Endothelial cell of umbilical vein (primary cell): ENCODE data around the gene DGCR2. TPM values are rescaled to one million over a fixed set of nuclear protein-coding genes. Genes with fewer than 3 reads are reported as not detected.

Experiments used
- BruUV-seq: library from RNA; stranded (reverse); fragments of 400-500 nt; replicated peaks from 2 replicates; lab custom pipeline; 2021; lab: Mats Ljungman, UMichigan
- CTCF ChIA-PET: fragments of 300-600, 350-600 bp; sonication (Branson Sonifier 250); formaldehyde crosslinking; loops from one replicate; lab custom pipeline; 2021; ENCODE audit warnings: antibody characterized with exemption, inconsistent platforms; lab: Charles Lee
- POLR2A ChIA-PET: fragments of 300-600, 350-600 bp; sonication (Branson Sonifier 250); formaldehyde crosslinking; loops from one replicate; lab custom pipeline; 2021; ENCODE audit warnings: antibody characterized with exemption, inconsistent platforms; lab: Charles Lee
- DNase-seq: peaks from one replicate; pipeline ENCODE4 v3.0.0-alpha.2; 2011; ENCODE audit warnings: low read depth, low spot score
- FAIRE-seq: peaks from 2 replicates; lab custom pipeline; 2011; peaks lifted over from hg19 to GRCh38; lab: Jason Lieb, UNC
- H2AFZ ChIP-seq: 2 replicates; pipeline ENCODE4 v1.6.0; 2012; ENCODE audit warnings: low read depth, low read length, control low read depth, inconsistent platforms
- H3K27ac ChIP-seq: 2 replicates; pipeline ENCODE4 v1.5.1; 2011; ENCODE audit warnings: low read depth, mild to moderate bottlenecking, control low read depth, low read length, moderate library complexity; ENCODE audit not compliant: insufficient read depth
- H3K27me3 ChIP-seq, 2 experiments: 2 replicates each; pipeline versions ENCODE4 v1.6.0 to v1.6.1; 2011; ENCODE audit warnings: low read length in 2 of 2, mixed read lengths in 1 of 2; ENCODE audit not compliant: control insufficient read depth in 2 of 2, insufficient read depth in 2 of 2
- H3K36me3 ChIP-seq, 2 experiments: 2 replicates in 1 of 2; 3 replicates in 1 of 2; pipeline ENCODE4 v1.5.1; 2011; ENCODE audit warnings: low read length in 2 of 2, mild to moderate bottlenecking in 1 of 2, moderate library complexity in 1 of 2; ENCODE audit not compliant: control insufficient read depth in 2 of 2, insufficient read depth in 2 of 2; ENCODE audit errors: extremely low read depth in 1 of 2
- H3K4me1 ChIP-seq: 3 replicates; pipeline ENCODE4 v1.5.1; 2011; ENCODE audit warnings: mild to moderate bottlenecking, low read length; ENCODE audit not compliant: control insufficient read depth, insufficient read depth; ENCODE audit errors: extremely low read depth
- H3K4me2 ChIP-seq: 2 replicates; pipeline ENCODE4 v1.6.1; 2011; ENCODE audit warnings: low read length, control low read depth, mixed read lengths; ENCODE audit not compliant: insufficient read depth
- H3K4me3 ChIP-seq, 3 experiments: fragments of 200-600 bp in 1 of 3; sonication (generic), shearing (Covaris generic) in 1 of 3; replicated peaks in 1 of 3; 2 replicates each; pipeline ENCODE4 v1.5.1; 2011 to 2016; ENCODE audit warnings: control low read depth in 3 of 3, low read length in 3 of 3, mild to moderate bottlenecking in 2 of 3, inconsistent platforms in 1 of 3, low read depth in 1 of 3, moderate library complexity in 1 of 3; ENCODE audit not compliant: insufficient read depth in 1 of 3
- H3K79me2 ChIP-seq: 2 replicates; pipeline ENCODE4 v1.6.0; 2012; ENCODE audit warnings: low read length, inconsistent platforms; ENCODE audit not compliant: control insufficient read depth, insufficient read depth
- H3K9ac ChIP-seq: replicated peaks from 2 replicates; pipeline ENCODE3; 2011; ENCODE audit warnings: low read length, control low read depth; ENCODE audit not compliant: insufficient read depth; ENCODE audit errors: extremely low read depth
- H3K9me1 ChIP-seq: replicated peaks from 3 replicates; pipeline ENCODE4 v1.6.0; 2011; ENCODE audit warnings: mild to moderate bottlenecking, low read length; ENCODE audit not compliant: control insufficient read depth, insufficient read depth; ENCODE audit errors: extremely low read depth
- H3K9me3 ChIP-seq: replicated peaks from 2 replicates; pipeline ENCODE4 v1.5.1; 2012; ENCODE audit warnings: low read length, inconsistent platforms; ENCODE audit not compliant: control insufficient read depth, insufficient read depth
- H4K20me1 ChIP-seq: replicated peaks from 2 replicates; pipeline ENCODE3; 2011; ENCODE audit warnings: mild to moderate bottlenecking, low read length; ENCODE audit not compliant: control insufficient read depth, insufficient read depth; ENCODE audit errors: extremely low read depth
- CTCF ChIP-seq, 2 donors: IDR thresholded peaks; 1 replicate in 1 of 2; 2 replicates in 1 of 2; pipeline ENCODE4 v1.5.1; 2011; ENCODE audit warnings: low read length in 2 of 2, mild to moderate bottlenecking in 2 of 2, moderate library complexity in 2 of 2, control low read depth in 1 of 2, inconsistent platforms in 1 of 2, low read depth in 1 of 2; ENCODE audit not compliant: insufficient read depth in 1 of 2; ENCODE audit errors: extremely low read depth in 1 of 2
- MAX ChIP-seq: IDR thresholded peaks from 2 replicates; pipeline ENCODE4 v1.6.1; 2011; ENCODE audit not compliant: insufficient read depth, insufficient read length
- POLR2A ChIP-seq: IDR thresholded peaks from 2 replicates; pipeline ENCODE4 v1.6.1; 2012; ENCODE audit warnings: low read depth, mild to moderate bottlenecking, control low read depth, low read length
- dilution Hi-C: fragments of 300-500 bp; cut with MboI; formaldehyde crosslinking; loops from one replicate; pipeline ENCODE4 v1.15.0; 2019; ENCODE audit warnings: low sequenced_read_pairs; ENCODE audit not compliant: extremely low pct_ligation_motif_present
- intact Hi-C: fragments of 100-400 bp; cut with micrococcal nuclease; formaldehyde crosslinking; loops from one replicate; pipeline ENCODE4 v1.10.0; 2022
- polyA plus RNA-seq, 4 experiments: library from polyadenylated mRNA; depleted of rRNA in 3 of 4; stranded (reverse) in 3 of 4; unstranded in 1 of 4; fragments of >200 nt; gene quantifications; 2 replicates each; pipeline versions ENCODE4 v1.2.1 to v1.2.3, GENCODE V29; 2011 to 2012; ENCODE audit warnings: missing spikeins in 1 of 4
- total RNA-seq: library from RNA; stranded (reverse); gene quantifications from 2 replicates; pipeline ENCODE4 v1.2.3, GENCODE V29; 2021

Gene DGCR2
- total and polyA plus RNA-seq, 2 donors (not counting 3 experiments of a cell fraction or from before 2014, with no cell fraction given): 44.8 to 51.2 TPM

- peak overlapping the region; percentile 49 to 53 (median 51) for H3K4me3 ChIP-seq
- H3K79me2 ChIP-seq: peaks cover 36% of the 10 kb centered on the region
- intact Hi-C loops: loop anchor here (1.0 to 2.0 kb wide), 2 partner anchors 21 to 38 kb away; partner anchors contain the start of gene ESS2
- no peak overlapping the region for H3K27ac ChIP-seq
- no peak for FAIRE-seq
- H3K4me1 ChIP-seq: peaks cover 9% of the 10 kb centered on the region
- TF ChIP-seq CTCF (IDR thresholded peaks at IDR 0.05; ENCODE audit: extremely low read depth in 1 of 2, insufficient read depth in 1 of 2, low read depth in 1 of 2, low read length in 2 of 2): no peak
- no peak for TF ChIP-seq POLR2A
- TF ChIP-seq MAX: no peak
- DNase-seq: no peak
- POLR2A ChIA-PET: no interaction called here
- CTCF ChIA-PET: interaction anchor here (0.6 to 2.0 kb wide), 3 partner anchors 22 to 507 kb away, joined by 3 to 8 read pairs (median 4); partner anchors contain the start of gene ESS2
- dilution Hi-C loops: no loop called here
- no peaks in the 10 kb centered on the region for H3K9me3 ChIP-seq
- peak overlapping the region; percentile 79 for H3K4me2 ChIP-seq
- no TSS peak for BruUV-seq
- H4K20me1 ChIP-seq: peaks cover 7% of the 10 kb centered on the region
- no peaks in the 10 kb centered on the region for H3K27me3 ChIP-seq
- peak overlapping the region; percentile 29 for H3K9ac ChIP-seq
- H3K9me1 ChIP-seq: no peaks in the 10 kb centered on the region
- peak overlapping the region; percentile 98 for H2AFZ ChIP-seq
- peaks cover 0 to 2% of the 10 kb centered on the region in 2 experiments for H3K36me3 ChIP-seq
Observed at GRCh38 chr22:19122752-19123492, 710 bp upstream of the DGCR2 start.
